GM12878 (cell line): ENCODE results near the gene MDC1. TPM values are rescaled to one million over a fixed set of nuclear protein-coding genes. Genes with fewer than 3 reads are reported as not detected.

Source experiments
- ATAC-seq: fragments of 200-7000 bp; cut with Tn5 transposase; 3 replicates; pipeline ENCODE4 v1.9.1; 2020; ENCODE audit warnings: mild to moderate bottlenecking, moderate library complexity
- BruUV-seq: library from RNA; stranded (reverse); fragments of 400-500 nt; replicated peaks from 2 replicates; lab custom pipeline; 2021; lab: Mats Ljungman, UMichigan
- CTCF ChIA-PET: fragments of 300-600 bp; sonication (Branson Sonifier 250); formaldehyde crosslinking; extraction: SDS; loops from one replicate; lab custom pipeline; 2021; ENCODE audit warnings: inconsistent platforms; lab: Yijun Ruan, JAX
- POLR2A ChIA-PET: fragments of 350-600 bp; formaldehyde crosslinking; extraction: SDS; loops from one replicate; lab custom pipeline; 2021; ENCODE audit warnings: inconsistent platforms; lab: Charles Lee
- RAD21 ChIA-PET: fragments of 300-600 bp; sonication (Branson Sonifier 250); formaldehyde crosslinking; loops from one replicate; lab custom pipeline; 2023; ENCODE audit warnings: antibody characterized with exemption; ENCODE audit not compliant: unreplicated experiment; lab: Charles Lee
- SMC1A ChIA-PET: fragments of 300-600 bp; sonication (Branson Sonifier 250); formaldehyde crosslinking; loops from one replicate; lab custom pipeline; 2023; ENCODE audit not compliant: unreplicated experiment, uncharacterized antibody; lab: Charles Lee
- DNase-seq: peaks from one replicate; pipeline ENCODE4 v3.0.0-alpha.2; 2011; ENCODE audit warnings: low read depth, low spot score
- FAIRE-seq: peaks from 3 replicates; lab custom pipeline; 2011; peaks lifted over from hg19 to GRCh38; lab: Jason Lieb, UNC
- H2AFZ ChIP-seq: 2 replicates; pipeline ENCODE4 v1.6.0; 2011; ENCODE audit warnings: low read depth, low read length, control low read depth; ENCODE audit not compliant: control insufficient read depth
- H3K27ac ChIP-seq: 2 replicates; pipeline ENCODE4 v1.5.1; 2011; ENCODE audit warnings: control low read depth; ENCODE audit not compliant: control insufficient read depth, insufficient read depth
- H3K27me3 ChIP-seq, 2 experiments: replicated peaks in 1 of 2; 2 replicates each; pipeline versions ENCODE4 v1.6.0 to v1.6.1; 2011; ENCODE audit warnings: low read length in 1 of 2; ENCODE audit not compliant: control insufficient read depth in 2 of 2, insufficient read depth in 2 of 2
- H3K36me3 ChIP-seq, 2 experiments: 2 replicates each; pipeline ENCODE4 v1.5.1; 2011; ENCODE audit warnings: low read length in 1 of 2; ENCODE audit not compliant: control insufficient read depth in 2 of 2, insufficient read depth in 2 of 2
- H3K4me1 ChIP-seq: 2 replicates; pipeline ENCODE4 v1.6.1; 2011; ENCODE audit warnings: mild to moderate bottlenecking, low read length, moderate library complexity, mixed read lengths; ENCODE audit not compliant: control insufficient read depth, insufficient read depth
- H3K4me2 ChIP-seq: 2 replicates; pipeline ENCODE4 v1.6.0; 2011; ENCODE audit warnings: control low read depth; ENCODE audit not compliant: control insufficient read depth, insufficient read depth
- H3K4me3 ChIP-seq: fragments of 200-600 bp; sonication (generic); 2 replicates; pipeline ENCODE4 v1.5.1; 2016
- H3K79me2 ChIP-seq: 2 replicates; pipeline ENCODE4 v1.6.0; 2011; ENCODE audit warnings: low read length; ENCODE audit not compliant: control insufficient read depth, insufficient read depth
- H3K9ac ChIP-seq: 2 replicates; pipeline ENCODE4 v1.8.0; 2011; ENCODE audit warnings: low read length, control low read depth, mixed read lengths; ENCODE audit not compliant: control insufficient read depth, insufficient read depth
- H3K9me3 ChIP-seq: replicated peaks from 3 replicates; pipeline ENCODE4 v1.5.1; 2011; ENCODE audit warnings: mild to moderate bottlenecking, low read length; ENCODE audit not compliant: control insufficient read depth, insufficient read depth
- H4K20me1 ChIP-seq: 2 replicates; pipeline ENCODE4 v1.6.0; 2011; ENCODE audit not compliant: control insufficient read depth, insufficient read depth
- E4F1 ChIP-seq: fragments of 450-650 bp; IDR thresholded peaks from 2 replicates; pipeline ENCODE4 v1.6.1; 2018; ENCODE audit warnings: borderline replicate concordance, mild to moderate bottlenecking; ENCODE audit not compliant: partially characterized antibody
- MLLT1 ChIP-seq: fragments of 450-650 bp; IDR thresholded peaks from 2 replicates; pipeline ENCODE4 v1.6.1; 2016; ENCODE audit warnings: mild to moderate bottlenecking
- MXI1 ChIP-seq: fragments of 150-350 bp; IDR thresholded peaks from 2 replicates; pipeline ENCODE4 v1.6.1; 2011; ENCODE audit warnings: low read depth, mild to moderate bottlenecking, inconsistent platforms, low read length, improper control_type of control experiment
- NRF1 ChIP-seq: conservative IDR thresholded peaks from 2 replicates; pipeline ENCODE4 v1.6.1; 2011; ENCODE audit warnings: mild to moderate bottlenecking, low read depth, low read length, improper control_type of control experiment
- POLR2AphosphoS2 ChIP-seq: IDR thresholded peaks from 2 replicates; pipeline ENCODE4 v1.6.1; 2011; ENCODE audit warnings: low read depth, mild to moderate bottlenecking, low read length, improper control_type of control experiment, moderate library complexity
- ZNF217 ChIP-seq: fragments of 450-650 bp; IDR thresholded peaks from 2 replicates; pipeline ENCODE4 v1.6.1; 2017; ENCODE audit warnings: antibody characterized with exemption, mild to moderate bottlenecking
- ZNF24 ChIP-seq: fragments of 450-650 bp; IDR thresholded peaks from 2 replicates; pipeline ENCODE4 v1.6.1; 2017; ENCODE audit warnings: antibody characterized with exemption, mild to moderate bottlenecking
- ZNF592 ChIP-seq: fragments of 450-650 bp; IDR thresholded peaks from 2 replicates; pipeline ENCODE4 v1.6.1; 2017; ENCODE audit warnings: mild to moderate bottlenecking, moderate library complexity
- WGBS: methylation state at CpG from one replicate; pipeline ENCODE4 v1.1.6; 2016; ENCODE audit warnings: low lambda C conversion rate; ENCODE audit not compliant: insufficient replicate concordance, insufficient coverage; ENCODE audit errors: missing lambda C conversion rate; 5-methylcytosine and 5-hydroxymethylcytosine counted together
- in situ Hi-C: fragments of 300-500 bp; cut with MboI; formaldehyde crosslinking; loops from 9 replicates; pipeline ENCODE4 v1.14.3; 2018; ENCODE audit warnings: mixed read lengths
- intact Hi-C: fragments of 100-400 bp; cut with micrococcal nuclease; formaldehyde crosslinking; loops from one replicate; pipeline ENCODE4 v1.14.2; 2022; ENCODE audit not compliant: unreplicated experiment
- polyA plus RNA-seq, 11 experiments: library from polyadenylated mRNA; depleted of rRNA in 4 of 11; unstranded in 6 of 11; stranded (reverse) in 5 of 11; fragments of >200 nt; fragmentation: Nextera tagmentation in 4 of 11; fragmentation: Illumina TruSeq in 1 of 11; extraction: Ambion mirVana in 4 of 11; extraction: Trizol in 1 of 11; gene quantifications; 1 replicate in 1 of 11; 2 replicates in 10 of 11; pipeline versions ENCODE4 v1.2.1 to v1.2.3, GENCODE V29; 2011 to 2016; ENCODE audit warnings: inconsistent platforms in 2 of 11, missing spikeins in 2 of 11, low read depth in 1 of 11
- total RNA-seq, 4 experiments: library from RNA; depleted of rRNA in 3 of 4; stranded (reverse); fragments of >200 nt in 3 of 4; fragmentation: Illumina TruSeq in 1 of 4; extraction: Trizol in 1 of 4; gene quantifications; 2 replicates each; pipeline versions ENCODE4 v1.2.1 to v1.2.3, GENCODE V29; 2013 to 2021

MDC1 gene
- total and polyA plus RNA-seq, 10 of the 15 experiments (the other 5 are each of a cell fraction or from before 2014, with no cell fraction given), result 5.1 to 62.5 (median 22.4) TPM

GRCh38 chr6:30719791-30720737 lies 3.0 kb upstream of the MDC1 start, which contains the start of gene TUBB:
Gene TUBB, plus strand, starts transcription at chr6:30720352. Its CDS starts 155 bp downstream, at chr6:30720507.
- Histone ChIP-seq H4K20me1 (peaks cover 6% of the 10 kb centered on the region; the same call in 1 of the 2 replicates), H2AFZ (peak within 1 kb of the TSS; percentile 81), H3K79me2 (peaks cover 85% of the 10 kb centered on the region), H3K4me3 (peak within 1 kb of the TSS; percentile 90), H3K27ac (peak within 1 kb of the TSS; percentile 96), H3K9ac (peak within 1 kb of the TSS; percentile 86), H3K4me1 (peaks cover 19% of the 10 kb centered on the region), H3K9me3 (no peaks in the 10 kb centered on the region), H3K27me3 (no peaks in the 10 kb centered on the region), H3K36me3 (peaks cover 14 to 19% of the 10 kb centered on the region in 2 experiments), H3K4me2 (peak within 1 kb of the TSS; percentile 38)
- DNase-seq, result peak; percentile 91
- FAIRE-seq, result peak; percentile 99
- intact Hi-C loops (no loop called here), in situ Hi-C loops (loop anchor here (5.0 kb wide), 2 partner anchors 38 to 103 kb away; partner anchors contain the start of genes MRPS18B and PPP1R10)
- POLR2A ChIA-PET, result interaction anchor here (0.6 to 11.6 kb wide), 9 partner anchors 9 to 105 kb away, joined by 3 to 200 read pairs (median 8); partner anchors contain the start of genes MRPS18B and NRM
- BruUV-seq, result TSS peak; percentile 57
- CTCF ChIA-PET, result interaction anchor here (0.7 to 22.7 kb wide), 12 partner anchors 11 to 238 kb away, joined by 3 to 487 read pairs (median 16); partner anchors contain the start of genes DDR1, DHX16 and NRM
- under 1% methylated on average over 30 of the region's 38 CpGs for WGBS
- SMC1A ChIA-PET, result interaction anchor here (1.0 to 17.7 kb wide), 7 partner anchors 12 to 107 kb away, joined by 3 to 265 read pairs (median 4); partner anchors contain the start of gene NRM
- RAD21 ChIA-PET, result interaction anchor here (0.8 to 11.2 kb wide), 6 partner anchors 12 to 193 kb away, joined by 3 to 209 read pairs (median 22); partner anchors contain the start of genes DHX16 and NRM
- ATAC-seq, result peak; percentile 75
- peak; percentile 84 for TF ChIP-seq E4F1
- peak; percentile 94 for TF ChIP-seq MLLT1
- peak; percentile 9; the same call in 1 of the 2 replicates for TF ChIP-seq MXI1
- no peak for TF ChIP-seq ZNF24
- no peak for TF ChIP-seq ZNF217
- TF ChIP-seq ZNF592, result no peak
- TF ChIP-seq POLR2AphosphoS2, result peak; percentile 69; the same call in 1 of the 2 replicates
- TF ChIP-seq NRF1, result peak; percentile 73
